Jurkat, Clone E6-1 (cell line): ENCODE results near the gene PNRC1.
"Not testable (repeated sequence)": the region's sequence is repeated elsewhere in the genome, so short reads cannot be mapped to it uniquely, and the experiment has no call there.

Source experiments
- DNase-seq: peaks from one replicate; pipeline ENCODE4 v3.0.0-alpha.2; 2011; ENCODE audit warnings: low read depth, low spot score
- H3K4me3 ChIP-seq: 2 replicates; pipeline ENCODE4 v1.5.1; 2011; ENCODE audit warnings: mild to moderate bottlenecking, low read length, control low read depth, moderate library complexity

PNRC1 gene

DNA sequence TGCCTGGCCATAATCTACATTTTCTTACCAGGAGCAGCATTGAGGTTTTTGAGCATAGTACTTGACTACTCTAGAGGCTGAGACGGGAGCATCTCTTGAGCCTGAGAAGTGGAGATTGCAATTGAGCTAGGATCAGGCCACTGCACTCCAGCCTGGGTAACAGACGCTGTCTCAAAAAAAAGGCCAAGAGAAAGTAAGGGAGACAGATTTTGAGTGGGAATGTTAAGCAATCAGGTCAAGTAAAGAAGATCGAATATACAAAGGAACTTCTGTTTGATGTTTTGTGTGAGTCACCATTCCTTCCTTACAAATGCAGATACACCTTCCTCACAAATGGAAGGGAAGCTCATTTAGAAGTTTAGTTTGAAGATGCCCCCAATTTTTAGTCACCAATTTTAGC lies 4.4 kb downstream of the PNRC1 start:
- DNase-seq, result no peak
- no peak overlapping the region for H3K4me3 ChIP-seq

DNA sequence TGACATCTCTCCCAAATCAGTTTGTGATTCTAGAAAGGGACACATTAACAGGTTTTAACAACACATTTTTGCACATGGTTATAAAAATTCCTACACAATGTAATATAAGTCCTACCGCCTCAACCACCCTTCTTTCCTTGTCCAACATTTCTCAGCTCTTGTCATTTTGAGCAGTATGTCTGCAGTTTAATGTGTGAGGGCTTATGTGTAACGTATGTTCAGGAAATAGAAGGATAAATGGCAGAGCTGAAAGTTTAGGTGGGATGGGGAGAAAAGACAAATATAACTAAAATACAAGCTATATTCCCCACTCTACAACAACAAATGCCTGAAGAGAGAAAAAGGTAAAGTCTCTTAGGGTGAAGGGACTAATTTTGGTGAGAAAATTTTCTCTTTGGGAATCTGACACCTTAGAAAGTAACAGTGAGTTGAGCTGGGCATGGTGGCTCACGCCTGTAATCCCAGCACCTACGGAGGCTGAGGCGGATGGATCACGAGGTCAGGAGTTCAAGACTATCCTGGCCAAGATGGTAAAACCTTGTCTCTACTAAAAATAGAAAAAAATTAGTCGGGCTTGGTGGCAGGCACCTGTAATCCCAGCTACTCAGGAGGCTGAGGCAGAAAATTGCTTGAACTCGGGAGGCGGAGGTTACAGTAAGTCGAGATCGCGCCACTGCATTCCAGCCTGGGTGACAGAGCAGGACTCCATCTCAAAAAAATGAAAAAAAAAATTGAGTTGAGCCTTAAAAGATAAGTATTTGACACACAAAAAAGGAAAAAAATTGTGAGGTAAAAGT lies 5.1 kb downstream of the PNRC1 start:
- no peak overlapping the region for H3K4me3 ChIP-seq
- no peak for DNase-seq

DNA sequence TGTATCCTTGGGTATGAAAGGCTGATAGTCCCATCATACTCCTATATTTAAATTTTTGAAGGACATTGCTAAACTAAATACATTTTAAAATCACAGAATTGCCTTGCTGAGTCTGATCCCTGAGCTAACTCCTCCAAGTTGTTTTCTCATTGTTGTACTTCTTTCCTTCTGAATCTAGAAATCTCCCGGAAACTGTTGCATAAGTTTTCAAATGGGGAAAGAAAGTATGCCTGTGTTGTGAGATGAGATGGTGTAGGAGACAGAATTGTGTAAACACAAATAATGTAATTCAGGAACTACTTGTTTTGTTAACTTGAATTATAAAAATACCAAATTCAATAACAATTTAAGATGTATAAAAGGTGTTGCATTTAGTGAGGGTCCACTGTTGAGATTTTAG lies 7.3 kb downstream of the PNRC1 start:
- H3K4me3 ChIP-seq, result no peak overlapping the region
- no peak for DNase-seq

DNA sequence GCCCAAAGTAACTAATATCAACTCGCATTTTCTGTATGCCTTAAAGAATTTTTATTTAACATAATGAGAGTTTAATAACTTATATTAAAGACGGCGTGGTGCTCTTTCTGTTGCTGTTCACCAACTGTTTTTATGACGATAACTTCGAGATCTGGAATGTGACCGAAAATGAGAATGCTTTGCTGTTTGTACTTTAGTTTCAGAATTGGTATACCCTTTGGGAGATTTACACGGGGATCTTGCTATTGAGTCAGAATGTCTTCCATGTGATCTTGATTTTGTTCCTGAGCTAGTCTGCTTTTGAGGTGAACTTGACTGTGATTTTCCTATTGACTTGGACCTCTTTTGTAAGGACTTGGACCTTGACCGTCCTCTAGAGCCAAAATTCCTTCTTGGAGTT lies 17.9 kb downstream of the PNRC1 start:
- DNase-seq, result no peak
- H3K4me3 ChIP-seq, result no peak overlapping the region

DNA sequence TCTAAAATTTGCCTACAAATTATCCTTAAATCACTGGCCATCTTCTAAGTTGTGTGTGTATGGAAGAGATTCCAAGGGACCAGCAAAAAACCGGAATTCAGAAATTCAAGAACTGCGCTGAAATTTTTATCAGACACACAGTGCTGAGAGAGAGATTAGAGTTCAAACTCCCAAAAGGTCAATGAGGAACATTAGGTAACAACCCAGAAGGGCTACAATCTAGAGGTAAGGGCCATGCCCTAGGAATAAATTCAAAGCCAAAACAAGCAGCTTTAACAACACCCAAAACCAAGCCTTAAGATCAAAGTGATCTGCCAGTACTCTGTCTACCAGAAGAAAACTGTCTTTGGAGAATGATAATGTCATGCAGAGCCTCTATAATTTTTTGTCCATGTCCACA lies 19.6 kb downstream of the PNRC1 start:
- H3K4me3 ChIP-seq, result no peak overlapping the region
- no peak for DNase-seq

DNA sequence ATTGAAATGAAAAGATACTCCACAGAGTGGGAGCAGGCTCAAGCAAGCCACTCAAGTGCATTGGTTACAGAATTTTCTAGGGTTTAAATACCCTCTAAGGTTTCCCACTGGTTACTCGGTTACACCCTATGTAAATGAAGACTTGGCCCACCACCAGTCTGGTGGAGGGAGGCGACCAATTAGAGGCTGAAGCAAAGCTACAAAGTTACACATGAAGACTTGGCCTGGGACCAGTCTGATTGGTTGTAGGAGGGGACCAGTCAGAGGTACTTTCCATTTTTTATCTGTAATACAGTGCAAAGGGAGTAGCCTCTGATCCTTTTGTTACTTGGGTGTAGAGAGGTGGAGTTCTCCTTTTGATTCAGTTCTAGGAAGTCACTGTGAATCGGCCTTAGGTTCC lies 29.7 kb downstream of the PNRC1 start:
- no peak for DNase-seq

DNA sequence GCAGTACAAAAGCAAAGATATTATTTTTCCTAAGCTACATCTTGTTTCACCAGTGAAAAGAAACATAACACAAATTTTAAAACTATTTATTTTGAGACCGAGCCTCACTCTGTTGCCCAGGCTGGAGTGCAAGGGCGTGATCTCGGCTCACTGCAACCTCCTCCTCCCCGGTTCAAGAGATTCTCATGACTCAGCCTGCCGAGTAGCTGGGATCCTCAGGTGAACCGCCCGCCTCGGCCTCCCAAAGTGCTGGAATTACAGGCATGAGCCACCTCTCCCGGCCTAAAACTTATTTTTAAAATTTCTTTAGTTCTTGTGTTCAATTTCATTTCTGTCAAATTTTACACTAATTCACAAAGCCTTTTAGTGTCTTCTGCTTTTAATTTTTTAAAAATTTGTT lies 31.4 kb downstream of the PNRC1 start:
- no peak overlapping the region for H3K4me3 ChIP-seq
- no peak for DNase-seq

More for the DNA sequence above, 29.7 kb downstream of the PNRC1 start:
- H3K4me3 ChIP-seq, result no peak overlapping the region

DNA sequence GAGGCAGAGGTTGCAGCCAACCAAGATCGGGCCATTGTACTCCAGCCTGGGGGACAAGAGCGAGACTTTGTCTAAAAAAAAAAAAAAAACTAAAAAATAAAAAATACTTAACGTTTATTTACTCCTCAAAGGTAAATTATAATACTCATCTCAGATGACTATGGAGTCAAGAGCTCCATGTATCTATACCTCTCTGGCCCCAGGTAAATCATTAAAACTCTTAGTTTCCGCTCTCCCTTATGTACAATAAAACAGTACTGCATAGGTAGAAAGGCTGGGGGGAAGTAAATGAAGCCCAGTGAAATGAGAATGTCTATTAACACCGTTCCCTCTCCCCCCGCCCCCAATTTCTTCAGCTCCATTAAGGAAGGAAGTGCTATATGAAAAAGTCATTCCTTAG lies 36.2 kb downstream of the PNRC1 start:
- H3K4me3 ChIP-seq, result no peak overlapping the region
- no peak for DNase-seq

DNA sequence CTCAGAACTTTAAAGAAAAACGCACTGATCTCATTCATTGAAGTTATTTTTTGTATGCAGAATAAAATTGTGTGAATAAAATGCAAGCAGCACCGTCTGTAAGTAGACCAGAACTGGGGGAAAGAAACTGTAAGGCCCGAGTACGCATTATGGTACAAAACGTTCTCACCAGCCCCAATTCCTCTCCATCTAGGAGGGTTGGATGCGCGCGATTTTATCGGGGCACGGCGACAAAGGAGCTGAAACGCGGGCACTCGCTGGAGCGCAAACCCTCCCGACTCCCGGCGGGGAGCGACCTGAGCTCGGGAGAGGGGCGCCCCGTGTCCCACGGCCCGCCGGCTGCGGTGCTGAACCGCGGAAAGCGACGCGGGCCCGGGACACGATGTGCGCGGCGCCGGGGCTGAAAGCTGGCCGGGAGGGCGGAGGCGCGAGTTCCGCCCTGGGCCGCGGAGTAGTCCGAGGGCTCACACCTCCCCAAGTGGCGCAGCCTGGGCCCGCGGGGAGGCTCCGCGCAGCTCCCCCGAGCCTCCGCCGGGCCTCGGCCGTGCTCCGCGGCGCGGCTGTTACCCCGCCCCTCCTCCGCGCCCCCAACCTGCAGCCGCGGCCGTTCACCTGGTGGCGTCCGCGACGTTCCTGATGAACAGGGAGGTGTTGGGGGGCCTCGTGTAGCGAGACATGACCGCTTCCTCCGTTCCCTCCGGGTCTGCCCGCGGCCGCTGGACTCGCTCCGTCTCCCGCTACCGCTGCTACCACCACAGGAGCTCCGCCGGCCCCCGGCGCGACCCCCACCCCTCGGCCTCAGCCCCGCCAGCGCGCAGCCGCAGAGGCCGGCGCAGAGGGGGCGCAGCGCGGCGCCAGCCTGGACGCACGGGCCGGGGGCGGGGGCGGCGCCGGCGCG lies 36.9 kb downstream of the PNRC1 start, which contains the start of gene SRSF12:
Gene SRSF12, minus strand, starts transcription at position 861 of the 898 bp plus-strand sequence. Its CDS starts 184 bp downstream, at position 677.
- no peak for DNase-seq
- H3K4me3 ChIP-seq, result peak within 1 kb of the TSS; percentile 22

DNA sequence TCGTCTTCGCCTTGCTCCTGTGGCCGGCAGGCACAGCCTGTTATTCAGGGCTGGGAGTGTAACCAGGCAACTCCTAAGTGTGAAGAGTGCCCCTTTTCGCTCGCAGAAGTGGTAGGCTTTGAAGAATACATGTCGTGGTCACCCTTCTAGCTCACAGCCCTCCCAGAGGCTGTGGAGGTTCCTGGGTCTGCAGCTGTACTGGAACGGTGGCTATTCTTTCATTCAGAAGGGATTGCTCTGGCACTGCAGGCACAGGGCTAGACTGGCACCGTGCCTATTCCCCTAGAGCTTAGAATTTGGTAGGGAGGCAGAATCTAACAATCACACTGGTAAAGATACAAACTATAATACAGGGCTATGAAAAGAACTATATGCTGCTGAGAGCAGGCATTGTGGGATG lies 38.4 kb downstream of the PNRC1 start:
- H3K4me3 ChIP-seq, result no peak overlapping the region
- DNase-seq, result no peak

DNA sequence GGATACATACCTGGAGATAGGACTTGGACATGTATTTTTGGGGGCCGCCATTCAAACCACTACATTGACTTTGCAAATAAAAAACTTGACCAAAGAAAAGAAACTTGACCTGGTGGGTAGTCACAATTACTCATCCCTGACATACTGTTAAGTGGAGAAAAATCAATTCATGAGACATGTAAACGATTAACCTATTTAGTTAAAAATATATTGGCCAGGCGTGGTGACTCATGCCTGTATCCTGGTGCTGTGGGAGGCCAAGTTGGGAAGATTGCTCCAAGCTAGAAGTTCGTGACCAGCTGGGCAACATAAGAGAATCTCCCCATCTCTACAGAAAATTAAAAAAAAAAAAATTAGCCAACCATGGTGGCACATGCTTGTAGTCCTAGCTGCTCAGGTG lies 39.8 kb downstream of the PNRC1 start:
- no peak overlapping the region for H3K4me3 ChIP-seq
- DNase-seq, result no peak

DNA sequence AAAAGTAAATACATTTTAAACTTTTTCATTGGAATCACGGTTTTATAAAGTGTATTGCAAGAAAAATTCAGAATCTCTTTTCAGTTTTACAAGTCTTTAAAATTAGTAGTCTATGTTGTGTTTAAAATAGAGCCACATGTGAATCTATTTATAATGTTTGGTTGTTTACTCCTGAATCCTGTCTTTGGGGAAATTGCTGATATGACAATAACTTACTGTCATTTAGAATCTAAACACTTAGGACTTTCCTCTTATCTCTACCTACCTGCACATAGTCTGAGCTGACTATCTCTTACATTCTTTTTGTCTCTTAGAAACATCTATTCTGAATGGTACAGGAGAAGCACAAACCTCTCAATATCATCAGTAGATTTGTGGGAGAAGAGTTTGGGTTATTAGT lies 41.4 kb downstream of the PNRC1 start:
- no peak for DNase-seq

DNA sequence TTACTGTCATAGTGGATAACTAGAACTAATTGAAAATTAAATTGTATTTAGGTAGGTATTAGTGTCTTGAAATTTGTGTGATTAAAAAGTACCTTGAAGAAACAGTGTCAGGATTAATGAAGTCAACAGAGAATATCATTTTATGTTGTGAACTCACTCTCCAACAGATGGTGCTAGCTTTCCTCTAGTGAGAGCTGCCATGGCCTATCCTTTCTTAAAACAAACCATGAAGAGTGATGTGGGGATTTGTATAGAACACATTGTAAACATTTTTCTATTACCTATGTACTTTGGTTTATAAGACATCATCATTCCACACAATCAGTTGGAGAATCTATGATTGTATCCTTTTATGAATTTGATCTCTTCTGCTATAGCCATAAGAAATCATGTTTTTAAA lies 42.1 kb downstream of the PNRC1 start:
- no peak overlapping the region for H3K4me3 ChIP-seq
- DNase-seq, result peak; percentile 25

More for the DNA sequence above, 41.4 kb downstream of the PNRC1 start:
- H3K4me3 ChIP-seq, result no peak overlapping the region

DNA sequence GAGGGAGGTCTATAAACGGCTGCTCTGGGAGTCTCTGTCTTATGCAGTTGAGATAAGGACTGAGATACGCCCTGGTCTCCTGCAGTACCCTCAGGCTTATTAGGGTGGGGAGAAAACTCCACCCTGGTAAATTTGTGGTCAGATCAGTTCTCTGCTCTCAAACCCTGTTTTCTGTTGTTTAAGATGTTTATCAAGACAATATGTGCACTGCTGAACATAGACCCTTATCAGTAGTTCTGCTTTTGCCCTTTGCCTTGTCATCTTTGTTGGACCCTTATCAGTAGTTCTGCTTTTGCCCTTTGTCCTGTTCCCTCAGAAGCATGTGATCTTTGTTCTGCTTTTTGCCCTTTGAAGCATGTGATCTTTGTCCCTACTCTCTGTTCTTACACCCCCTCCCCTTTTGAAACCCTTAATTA lies 47.7 kb downstream of the PNRC1 start:
- not testable (repeated sequence) for DNase-seq, H3K4me3 ChIP-seq

DNA sequence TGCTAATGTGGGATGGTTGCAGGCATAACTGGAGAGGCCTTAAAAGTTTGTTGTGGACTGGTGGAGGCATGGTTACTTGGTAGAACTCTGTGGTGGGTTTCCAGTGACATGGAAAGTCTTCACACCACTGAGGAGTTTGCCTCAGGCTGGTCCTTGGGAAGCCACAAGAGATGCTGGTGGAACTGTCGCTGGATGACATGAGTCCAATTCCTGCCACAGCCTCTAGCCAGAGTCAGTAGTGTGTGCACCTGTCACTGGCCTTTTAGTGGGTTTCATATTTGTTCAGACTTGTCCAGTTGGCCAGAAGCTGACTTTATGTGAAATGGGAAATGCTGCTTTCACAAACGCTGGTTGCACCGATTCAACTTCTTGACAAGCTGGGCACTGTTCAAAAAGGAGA lies 51.0 kb downstream of the PNRC1 start:
- H3K4me3 ChIP-seq, result no peak overlapping the region
- DNase-seq, result no peak

DNA sequence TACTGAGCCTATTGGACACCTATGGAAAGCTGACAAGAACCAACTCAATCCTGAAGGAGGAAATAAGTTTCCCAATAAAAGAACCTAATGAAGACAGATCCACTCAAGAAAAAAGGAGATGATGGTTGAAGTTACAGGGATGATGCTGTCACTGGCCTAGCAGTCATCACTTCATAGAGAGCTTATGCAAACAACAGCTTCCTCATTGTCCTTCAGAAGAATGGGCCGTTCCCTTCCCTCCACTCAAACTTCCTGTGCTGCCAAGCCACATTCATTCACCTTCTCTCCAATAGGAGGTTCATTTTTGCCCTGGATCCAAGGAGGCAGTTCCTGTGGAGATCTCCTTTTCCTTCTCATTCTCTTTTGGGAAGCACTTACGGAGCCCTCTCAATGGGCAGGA lies 51.5 kb downstream of the PNRC1 start:
- no peak overlapping the region for H3K4me3 ChIP-seq
- no peak for DNase-seq

DNA sequence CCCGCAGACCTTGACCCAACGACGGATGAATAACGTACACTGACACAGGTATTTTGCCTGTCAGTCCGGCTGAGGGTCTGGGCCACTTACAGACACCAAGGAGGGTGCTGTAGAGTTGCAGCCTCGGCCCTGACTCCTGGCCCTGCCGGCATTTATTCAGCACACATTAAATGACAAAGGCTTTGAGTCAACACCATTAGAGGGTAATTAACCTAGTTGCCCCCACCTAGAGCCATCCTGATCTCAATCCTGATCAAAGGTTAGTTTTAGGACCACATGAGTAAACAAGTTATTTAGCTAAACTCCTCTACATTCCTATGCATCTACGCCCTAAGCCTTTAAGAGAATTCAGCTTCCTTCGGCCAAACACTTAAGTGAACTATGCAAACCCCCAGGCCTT lies 53.4 kb downstream of the PNRC1 start:
- H3K4me3 ChIP-seq, result no peak overlapping the region
- no peak for DNase-seq

DNA sequence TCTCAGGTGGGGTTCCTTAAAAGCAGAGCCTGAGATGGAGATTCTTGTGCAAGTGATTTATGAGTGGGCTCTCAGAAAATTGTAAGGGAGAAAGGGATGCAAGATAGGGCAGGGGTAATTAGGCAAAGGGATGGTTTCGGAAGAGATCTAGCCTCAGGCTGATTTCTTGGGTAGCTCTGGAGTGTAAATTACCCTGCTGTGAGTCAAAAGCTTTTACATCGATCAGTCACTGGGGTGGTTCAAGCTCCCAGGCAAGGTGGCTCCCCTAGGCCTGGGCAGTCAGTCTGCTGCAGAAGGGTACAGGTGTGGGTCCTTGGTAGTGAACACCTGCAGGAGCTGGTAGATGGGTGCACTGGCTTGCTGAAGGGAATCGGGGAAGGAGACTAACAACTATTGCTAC lies 54.2 kb downstream of the PNRC1 start:
- H3K4me3 ChIP-seq, result no peak overlapping the region
- no peak for DNase-seq
